ENCODE results near the gene PRUNE2. TPM values are rescaled to one million over a fixed set of nuclear protein-coding genes. Genes with fewer than 3 reads are reported as not detected.

The PRUNE2 gene
- total RNA-seq, 1 donor from 2014 or later, result 3.3 TPM

GRCh38 chr9:76657265-76657664 is 248.6 kb downstream of the PRUNE2 start:
- TF ChIP-seq CTCF (conservative IDR thresholded peaks at IDR 0.05), result no peak
- no peak overlapping the region for H3K27ac Mint-ChIP-seq
- DNase-seq (ENCODE audit: extremely low spot score, unreplicated experiment), result no peak
- H3K4me3 Mint-ChIP-seq, result no peak overlapping the region
- H3K27me3 Mint-ChIP-seq, result peaks cover 3% of the 10 kb centered on the region
- H3K36me3 Mint-ChIP-seq, result no peaks in the 10 kb centered on the region
- no peaks in the 10 kb centered on the region for H3K9me3 Mint-ChIP-seq
- H3K4me1 Mint-ChIP-seq (ENCODE audit: unreplicated experiment), result peaks cover 27% of the 10 kb centered on the region

GRCh38 chr9:76655971-76656370 is 249.9 kb downstream of the PRUNE2 start:
- no peak overlapping the region for H3K4me3 Mint-ChIP-seq

GRCh38 chr9:76655121-76655541 is 250.8 kb downstream of the PRUNE2 start:
- Mint-ChIP-seq H3K4me1 (ENCODE audit: unreplicated experiment) (peaks cover 32% of the 10 kb centered on the region), H3K4me3 (no peak overlapping the region), H3K27me3 (peaks cover 3% of the 10 kb centered on the region), H3K9me3 (no peaks in the 10 kb centered on the region), H3K27ac (no peak overlapping the region), H3K36me3 (no peaks in the 10 kb centered on the region)
- no peak for TF ChIP-seq CTCF (conservative IDR thresholded peaks at IDR 0.05)
- no peak for DNase-seq (ENCODE audit: extremely low spot score, unreplicated experiment)

More at GRCh38 chr9:76655971-76656370, 249.9 kb downstream of the PRUNE2 start:
- no peak overlapping the region for H3K27ac Mint-ChIP-seq
- H3K4me1 Mint-ChIP-seq (ENCODE audit: unreplicated experiment), result peaks cover 27% of the 10 kb centered on the region
- no peak for DNase-seq (ENCODE audit: extremely low spot score, unreplicated experiment)
- no peaks in the 10 kb centered on the region for H3K9me3 Mint-ChIP-seq
- no peaks in the 10 kb centered on the region for H3K36me3 Mint-ChIP-seq
- TF ChIP-seq CTCF (conservative IDR thresholded peaks at IDR 0.05), result no peak
- peaks cover 3% of the 10 kb centered on the region for H3K27me3 Mint-ChIP-seq

- Mint-ChIP-seq H3K36me3 (no peaks in the 10 kb centered on the region), H3K9me3 (no peaks in the 10 kb centered on the region), H3K27ac (no peak overlapping the region), H3K4me3 (no peak overlapping the region), H3K27me3 (peaks cover 3% of the 10 kb centered on the region), H3K4me1 (ENCODE audit: unreplicated experiment) (peaks cover 32% of the 10 kb centered on the region)
- DNase-seq (ENCODE audit: extremely low spot score, unreplicated experiment), result no peak
- no peak for TF ChIP-seq CTCF (conservative IDR thresholded peaks at IDR 0.05)
Measured at GRCh38 chr9:76654575-76654974, 251.3 kb downstream of the PRUNE2 start.

- peaks cover 3% of the 10 kb centered on the region for H3K27me3 Mint-ChIP-seq
- no peak for TF ChIP-seq CTCF (conservative IDR thresholded peaks at IDR 0.05)
- DNase-seq (ENCODE audit: extremely low spot score, unreplicated experiment), result no peak
- no peak overlapping the region for H3K27ac Mint-ChIP-seq
- H3K36me3 Mint-ChIP-seq, result no peaks in the 10 kb centered on the region
- H3K9me3 Mint-ChIP-seq, result no peaks in the 10 kb centered on the region
- H3K4me3 Mint-ChIP-seq, result no peak overlapping the region
- peaks cover 32% of the 10 kb centered on the region for H3K4me1 Mint-ChIP-seq (ENCODE audit: unreplicated experiment)
Measured at GRCh38 chr9:76654051-76654461, 251.9 kb downstream of the PRUNE2 start.

GRCh38 chr9:76652894-76653293 is 253.0 kb downstream of the PRUNE2 start:
- Mint-ChIP-seq H3K4me3 (no peak overlapping the region), H3K27ac (no peak overlapping the region), H3K4me1 (ENCODE audit: unreplicated experiment) (peaks cover 28% of the 10 kb centered on the region), H3K27me3 (no peaks in the 10 kb centered on the region), H3K9me3 (no peaks in the 10 kb centered on the region), H3K36me3 (no peaks in the 10 kb centered on the region)
- DNase-seq (ENCODE audit: extremely low spot score, unreplicated experiment), result no peak
- no peak for TF ChIP-seq CTCF (conservative IDR thresholded peaks at IDR 0.05)

All from type B pancreatic cell (in vitro differentiated cells).